Osteocyte (in vitro differentiated cells): ENCODE results near the gene MED10. TPM values are rescaled to one million over a fixed set of nuclear protein-coding genes. Genes with fewer than 3 reads are reported as not detected.
"Not testable (repeated sequence)": the region's sequence is repeated elsewhere in the genome, so short reads cannot be mapped to it uniquely, and the experiment has no call there.

Source experiments
- DNase-seq: peaks from one replicate; pipeline ENCODE4 v3.0.0; 2021; ENCODE audit warnings: mixed read lengths; ENCODE audit not compliant: unreplicated experiment; ENCODE audit errors: extremely low spot score
- H3K27ac Mint-ChIP-seq: one replicate; pipeline ENCODE4 v1.8.0; 2021; ENCODE audit warnings: mild to moderate bottlenecking, mixed read lengths; ENCODE audit not compliant: unreplicated experiment
- H3K27me3 Mint-ChIP-seq: one replicate; pipeline ENCODE4 v1.8.0; 2021; ENCODE audit warnings: mixed read lengths; ENCODE audit not compliant: unreplicated experiment
- H3K36me3 Mint-ChIP-seq: one replicate; pipeline ENCODE4 v1.8.0; 2021; ENCODE audit warnings: mixed read lengths; ENCODE audit not compliant: unreplicated experiment
- H3K4me1 Mint-ChIP-seq: one replicate; pipeline ENCODE4 v1.8.0; 2021; ENCODE audit warnings: mixed read lengths; ENCODE audit not compliant: unreplicated experiment
- H3K4me3 Mint-ChIP-seq: one replicate; pipeline ENCODE4 v1.8.0; 2021; ENCODE audit warnings: mild to moderate bottlenecking, moderate library complexity, mixed read lengths; ENCODE audit not compliant: unreplicated experiment
- H3K9me3 Mint-ChIP-seq: one replicate; pipeline ENCODE4 v1.8.0; 2021; ENCODE audit warnings: mixed read lengths; ENCODE audit not compliant: unreplicated experiment
- total RNA-seq: library from RNA; stranded (reverse); gene quantifications from 2 replicates; pipeline ENCODE4 v1.2.1, GENCODE V29; 2021
- TF ChIP-seq, protein P1 (sequence below): fragments of 200-600 bp; sonication (generic); IDR thresholded peaks from 2 replicates; pipeline ENCODE4 v1.5.0; 2021; ENCODE audit warnings: antibody characterized with exemption, mild to moderate bottlenecking, moderate library complexity

Gene MED10
- total RNA-seq, 1 donor from 2014 or later, result 28.2 TPM

DNA sequence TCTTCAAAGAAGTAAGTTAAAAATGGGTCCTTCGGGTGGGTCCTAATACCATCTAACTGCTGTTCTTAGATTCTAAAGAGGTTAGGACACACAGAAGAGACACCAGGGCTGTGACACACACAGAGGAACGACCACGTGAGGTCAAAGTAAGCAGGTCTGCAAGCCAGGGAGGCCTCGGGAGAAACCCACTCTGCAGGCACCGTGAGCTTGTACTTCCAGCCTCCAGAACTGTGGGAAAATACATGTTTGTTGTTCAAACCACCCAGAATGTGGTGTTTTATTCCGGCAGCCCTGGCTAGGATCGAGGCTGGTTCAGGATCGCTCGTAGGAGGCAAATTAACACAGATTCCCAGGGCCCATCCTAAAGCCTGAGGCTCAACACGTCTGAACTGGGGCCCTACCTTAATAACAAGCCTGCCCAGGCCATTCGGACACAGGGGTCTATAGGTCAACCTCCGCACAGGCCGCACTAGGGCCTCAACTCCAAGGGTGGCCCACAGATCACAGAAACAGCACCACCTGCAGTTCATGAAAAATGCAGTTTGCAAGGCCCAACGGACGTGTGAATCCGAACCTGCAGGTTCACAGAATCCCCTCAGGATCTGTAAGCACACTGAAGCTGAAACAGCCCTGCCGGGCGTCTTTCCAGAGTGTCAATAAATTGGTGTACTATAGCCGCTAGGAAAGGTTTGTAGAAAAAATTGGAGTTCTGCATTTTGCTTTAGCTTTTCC lies 7.1 kb downstream of the MED10 start:
- peaks cover 68% of the 10 kb centered on the region for H3K36me3 Mint-ChIP-seq
- DNase-seq, result peak; percentile 48
- TF ChIP-seq, protein P1, sequence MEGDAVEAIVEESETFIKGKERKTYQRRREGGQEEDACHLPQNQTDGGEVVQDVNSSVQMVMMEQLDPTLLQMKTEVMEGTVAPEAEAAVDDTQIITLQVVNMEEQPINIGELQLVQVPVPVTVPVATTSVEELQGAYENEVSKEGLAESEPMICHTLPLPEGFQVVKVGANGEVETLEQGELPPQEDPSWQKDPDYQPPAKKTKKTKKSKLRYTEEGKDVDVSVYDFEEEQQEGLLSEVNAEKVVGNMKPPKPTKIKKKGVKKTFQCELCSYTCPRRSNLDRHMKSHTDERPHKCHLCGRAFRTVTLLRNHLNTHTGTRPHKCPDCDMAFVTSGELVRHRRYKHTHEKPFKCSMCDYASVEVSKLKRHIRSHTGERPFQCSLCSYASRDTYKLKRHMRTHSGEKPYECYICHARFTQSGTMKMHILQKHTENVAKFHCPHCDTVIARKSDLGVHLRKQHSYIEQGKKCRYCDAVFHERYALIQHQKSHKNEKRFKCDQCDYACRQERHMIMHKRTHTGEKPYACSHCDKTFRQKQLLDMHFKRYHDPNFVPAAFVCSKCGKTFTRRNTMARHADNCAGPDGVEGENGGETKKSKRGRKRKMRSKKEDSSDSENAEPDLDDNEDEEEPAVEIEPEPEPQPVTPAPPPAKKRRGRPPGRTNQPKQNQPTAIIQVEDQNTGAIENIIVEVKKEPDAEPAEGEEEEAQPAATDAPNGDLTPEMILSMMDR, result no peak

DNA sequence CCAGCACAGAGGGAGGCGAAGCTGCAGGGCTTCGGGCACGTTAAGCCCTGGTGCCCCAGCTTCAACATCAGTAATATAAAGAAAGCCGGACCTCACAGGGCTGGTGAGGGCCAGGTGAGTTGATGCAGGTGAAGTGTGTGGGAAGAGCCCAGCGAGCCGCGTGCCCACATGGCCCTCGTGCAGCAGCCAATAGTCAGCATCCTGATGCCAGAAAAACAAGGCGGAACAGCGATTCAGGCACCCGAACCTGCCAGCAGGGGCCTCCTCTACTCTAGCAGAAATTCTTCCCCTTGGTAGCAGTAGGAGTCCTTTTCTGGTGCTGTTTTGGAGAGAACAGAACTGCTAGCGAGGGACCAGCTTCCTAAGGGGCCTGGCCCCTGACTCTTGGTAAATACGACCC lies 7.8 kb downstream of the MED10 start:
- H3K9me3 Mint-ChIP-seq, result no peaks in the 10 kb centered on the region
- no peak overlapping the region for H3K27ac Mint-ChIP-seq
- peak; percentile 54 for DNase-seq
- H3K36me3 Mint-ChIP-seq, result peaks cover 64% of the 10 kb centered on the region
- H3K4me3 Mint-ChIP-seq, result no peak overlapping the region
- H3K27me3 Mint-ChIP-seq, result no peaks in the 10 kb centered on the region
- H3K4me1 Mint-ChIP-seq, result no peaks in the 10 kb centered on the region
- TF ChIP-seq, protein P1, result no peak

More for the DNA sequence above, 7.1 kb downstream of the MED10 start:
- Mint-ChIP-seq H3K27me3 (no peaks in the 10 kb centered on the region), H3K27ac (no peak overlapping the region), H3K9me3 (no peaks in the 10 kb centered on the region), H3K4me1 (no peaks in the 10 kb centered on the region), H3K4me3 (no peak overlapping the region)

DNA sequence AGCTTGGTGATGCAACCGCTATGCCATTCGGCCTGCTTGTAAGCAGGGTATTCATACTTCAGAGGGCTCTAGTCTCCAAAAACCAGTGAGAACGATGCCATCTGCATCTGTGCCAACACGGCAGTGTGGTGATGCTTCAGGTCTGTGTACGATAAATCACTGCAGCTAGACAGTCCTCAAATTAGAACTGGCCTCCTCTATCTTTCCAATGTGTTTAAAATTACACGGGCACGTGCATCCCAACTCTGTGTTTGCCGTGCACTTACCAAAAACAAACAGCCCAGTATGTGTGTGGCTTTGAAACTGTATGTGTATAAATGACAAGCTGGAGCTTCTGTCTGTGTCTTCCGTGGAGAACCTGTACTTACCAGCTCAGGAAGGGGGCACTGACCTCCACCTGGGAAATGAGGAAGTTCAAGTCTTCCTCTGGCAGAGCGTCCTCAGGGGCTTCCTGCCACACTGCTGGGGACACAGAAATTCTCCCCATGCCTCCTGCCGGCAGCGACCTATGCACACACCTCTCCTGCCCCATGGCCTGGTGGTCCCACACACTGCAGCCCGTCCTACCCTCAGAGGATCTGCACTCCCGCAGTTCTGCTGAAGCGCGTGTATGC lies 12.3 kb downstream of the MED10 start:
- Mint-ChIP-seq H3K4me3 (no peak overlapping the region), H3K36me3 (peaks cover 25% of the 10 kb centered on the region), H3K9me3 (no peaks in the 10 kb centered on the region), H3K27ac (no peak overlapping the region), H3K27me3 (no peaks in the 10 kb centered on the region), H3K4me1 (no peaks in the 10 kb centered on the region)
- TF ChIP-seq, protein P1, result no peak
- peak; percentile 56 for DNase-seq

DNA sequence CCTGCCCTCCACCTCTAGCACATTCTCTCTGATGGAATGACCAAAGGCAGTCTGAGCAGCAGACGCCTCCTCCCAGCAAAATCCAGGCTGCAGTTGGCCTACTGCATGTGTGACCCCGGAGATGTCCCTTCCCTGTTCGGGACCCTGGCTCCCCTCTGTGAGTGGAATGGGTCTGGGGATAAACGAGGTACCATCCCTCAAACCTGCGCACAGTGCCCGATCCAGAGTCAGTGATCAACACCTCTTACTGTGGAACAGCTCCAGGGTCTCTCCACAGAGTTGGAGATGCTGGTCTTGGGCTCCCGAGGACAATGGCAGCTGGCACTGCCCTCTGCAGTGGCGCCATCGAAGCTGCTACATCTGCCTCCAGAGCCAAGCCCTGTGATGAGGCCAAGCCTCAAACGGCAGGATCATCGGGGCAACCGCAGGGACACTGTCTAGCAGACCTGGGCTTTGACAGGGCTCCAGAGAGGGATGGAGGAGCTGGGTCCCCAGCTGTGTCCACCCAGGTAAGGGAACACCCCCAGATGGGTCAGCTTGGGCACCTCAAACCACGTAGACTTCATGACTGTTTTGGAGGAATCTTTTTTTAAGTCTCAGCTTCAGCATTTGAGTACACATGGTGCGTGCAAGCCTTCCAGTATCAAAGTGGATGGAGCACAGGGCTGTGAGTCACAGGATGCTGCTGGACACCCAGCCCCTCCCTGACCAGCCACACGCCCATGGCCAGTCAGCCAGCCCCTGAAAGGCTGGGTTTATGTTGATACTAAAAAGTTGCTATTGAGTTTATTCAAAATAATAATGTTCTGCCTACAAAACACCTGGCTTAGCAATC lies 13.0 kb downstream of the MED10 start:
- H3K27me3 Mint-ChIP-seq, result no peaks in the 10 kb centered on the region
- H3K36me3 Mint-ChIP-seq, result peaks cover 19% of the 10 kb centered on the region
- TF ChIP-seq, protein P1, result no peak
- H3K4me1 Mint-ChIP-seq, result no peaks in the 10 kb centered on the region
- H3K27ac Mint-ChIP-seq, result no peak overlapping the region
- H3K4me3 Mint-ChIP-seq, result no peak overlapping the region
- no peaks in the 10 kb centered on the region for H3K9me3 Mint-ChIP-seq
- peak; percentile 83 for DNase-seq

DNA sequence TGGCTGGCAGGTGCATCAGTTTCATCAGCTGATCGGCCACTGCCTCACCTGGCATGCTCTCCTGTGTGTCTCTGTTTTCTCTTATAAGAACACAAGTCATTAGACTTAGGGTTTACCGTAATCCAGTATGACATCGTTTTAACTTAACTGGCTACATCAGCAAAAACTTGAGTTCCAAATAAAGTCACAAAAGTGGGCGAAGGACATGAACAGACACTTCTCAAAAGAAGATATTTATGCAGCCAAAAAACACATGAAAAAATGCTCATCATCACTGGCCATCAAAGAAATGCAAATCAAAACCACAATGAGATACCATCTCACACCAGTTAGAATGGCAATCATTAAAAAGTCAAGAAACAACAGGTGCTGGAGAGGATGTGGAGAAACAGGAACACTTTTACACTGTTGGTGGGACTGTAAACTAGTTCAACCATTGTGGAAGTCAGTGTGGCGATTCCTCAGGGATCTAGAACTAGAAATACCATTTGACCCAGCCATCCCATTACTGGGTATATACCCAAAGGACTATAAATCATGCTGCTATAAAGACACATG lies 14.8 kb downstream of the MED10 start:
- not testable (repeated sequence) for H3K36me3 Mint-ChIP-seq

More for the DNA sequence above, 14.8 kb downstream of the MED10 start:
- not testable (repeated sequence) for H3K27me3 Mint-ChIP-seq, DNase-seq, H3K9me3 Mint-ChIP-seq, H3K27ac Mint-ChIP-seq, H3K4me1 Mint-ChIP-seq, H3K4me3 Mint-ChIP-seq
